H9 (cell line): ENCODE measurements around the gene ADGRG1. TPM values are rescaled to one million over a fixed set of nuclear protein-coding genes. Genes with fewer than 3 reads are reported as not detected.

Experiments
- DNase-seq: peaks from one replicate; pipeline ENCODE4 v3.0.0-alpha.2; 2017
- H2AFZ ChIP-seq: one replicate; pipeline ENCODE4 v1.6.1; 2013; ENCODE audit warnings: mild to moderate bottlenecking, low read length, control low read depth, moderate library complexity
- H2AK5ac ChIP-seq: 2 replicates; pipeline ENCODE4 v1.6.1; 2013; ENCODE audit warnings: low read length, control low read depth, mixed read lengths; ENCODE audit not compliant: insufficient read length
- H2BK120ac ChIP-seq: one replicate; pipeline ENCODE4 v1.6.1; 2013; ENCODE audit warnings: low read depth, mild to moderate bottlenecking, low read length, control low read depth, inconsistent platforms; ENCODE audit not compliant: poor library complexity, severe bottlenecking
- H2BK12ac ChIP-seq: 2 replicates; pipeline ENCODE4 v1.6.1; 2013; ENCODE audit warnings: low read length, control low read depth, mixed read lengths, low read depth; ENCODE audit not compliant: insufficient read length
- H2BK15ac ChIP-seq: 2 replicates; pipeline ENCODE4 v1.6.1; 2013; ENCODE audit warnings: low read depth, low read length, control low read depth
- H2BK20ac ChIP-seq: one replicate; pipeline ENCODE4 v1.6.1; 2013; ENCODE audit warnings: low read depth, mild to moderate bottlenecking, low read length, control low read depth, inconsistent platforms; ENCODE audit not compliant: poor library complexity, severe bottlenecking
- H2BK5ac ChIP-seq: 2 replicates; pipeline ENCODE4 v1.6.1; 2013; ENCODE audit warnings: low read length, control low read depth, mixed read lengths; ENCODE audit not compliant: insufficient read length
- H3K14ac ChIP-seq: 2 replicates; pipeline ENCODE4 v1.6.1; 2013; ENCODE audit warnings: low read length, control low read depth; ENCODE audit not compliant: insufficient read depth
- H3K18ac ChIP-seq: 2 replicates; pipeline ENCODE4 v1.6.1; 2013; ENCODE audit warnings: low read depth, mild to moderate bottlenecking, mixed read lengths, low read length, control low read depth; ENCODE audit not compliant: insufficient read length
- H3K23ac ChIP-seq: 2 replicates; pipeline ENCODE4 v1.6.1; 2013; ENCODE audit warnings: low read length, control low read depth, mixed read lengths, low read depth; ENCODE audit not compliant: insufficient read length
- H3K23me2 ChIP-seq: 2 replicates; pipeline ENCODE4 v1.6.1; 2013; ENCODE audit warnings: low read depth, mild to moderate bottlenecking, mixed read lengths, low read length, control low read depth; ENCODE audit not compliant: insufficient read length, poor library complexity, severe bottlenecking
- H3K27ac ChIP-seq: 2 replicates; pipeline ENCODE4 v1.5.1; 2013; ENCODE audit warnings: low read length, control low read depth, mixed read lengths, low read depth; ENCODE audit not compliant: insufficient read length
- H3K27me3 ChIP-seq: 2 replicates; pipeline ENCODE4 v1.6.1; 2013; ENCODE audit warnings: low read length, control low read depth, inconsistent platforms; ENCODE audit not compliant: insufficient read depth
- H3K4ac ChIP-seq: 2 replicates; pipeline ENCODE4 v1.6.1; 2013; ENCODE audit warnings: low read depth, mild to moderate bottlenecking, control low read depth, inconsistent platforms, low read length, moderate library complexity
- H3K4me1 ChIP-seq: 2 replicates; pipeline ENCODE4 v1.6.1; 2013; ENCODE audit warnings: low read length, control low read depth, inconsistent platforms; ENCODE audit not compliant: insufficient read depth
- H3K4me2 ChIP-seq: 2 replicates; pipeline ENCODE4 v1.6.1; 2013; ENCODE audit warnings: low read length, control low read depth, mixed read lengths; ENCODE audit not compliant: insufficient read length, insufficient read depth
- H3K56ac ChIP-seq: 2 replicates; pipeline ENCODE4 v1.6.1; 2013; ENCODE audit warnings: low read depth, mild to moderate bottlenecking, mixed read lengths, low read length, control low read depth; ENCODE audit not compliant: insufficient read length
- H3K79me1 ChIP-seq: 2 replicates; pipeline ENCODE4 v1.6.1; 2013; ENCODE audit warnings: low read depth, mild to moderate bottlenecking, moderate library complexity, low read length, control low read depth, inconsistent platforms; ENCODE audit not compliant: insufficient read depth, poor library complexity, severe bottlenecking
- H3K79me2 ChIP-seq: 2 replicates; pipeline ENCODE4 v1.6.1; 2013; ENCODE audit warnings: low read length, control low read depth, inconsistent platforms; ENCODE audit not compliant: insufficient read depth
- H3K9ac ChIP-seq: 2 replicates; pipeline ENCODE4 v1.6.1; 2013; ENCODE audit warnings: low read length, control low read depth, mixed read lengths; ENCODE audit not compliant: insufficient read length; ENCODE audit errors: extremely low read depth
- H3K9me3 ChIP-seq: one replicate; pipeline ENCODE4 v1.6.1; 2013; ENCODE audit warnings: low read depth, low read length, inconsistent platforms; ENCODE audit not compliant: control insufficient read depth
- H3T11ph ChIP-seq: one replicate; pipeline ENCODE4 v1.6.1; 2013; ENCODE audit warnings: mild to moderate bottlenecking, low read length, control low read depth, inconsistent platforms
- H4K20me1 ChIP-seq: one replicate; pipeline ENCODE4 v1.6.1; 2013; ENCODE audit not compliant: control insufficient read depth, insufficient read length, insufficient read depth
- H4K5ac ChIP-seq: 2 replicates; pipeline ENCODE4 v1.6.1; 2013; ENCODE audit warnings: low read depth, mild to moderate bottlenecking, mixed read lengths, low read length, control low read depth; ENCODE audit not compliant: insufficient read length
- H4K8ac ChIP-seq: replicated peaks from 2 replicates; pipeline ENCODE4 v1.6.1; 2013; ENCODE audit warnings: low read length, control low read depth, mixed read lengths, low read depth; ENCODE audit not compliant: insufficient read length
- H4K91ac ChIP-seq: 2 replicates; pipeline ENCODE4 v1.6.1; 2013; ENCODE audit warnings: low read depth, mild to moderate bottlenecking, moderate library complexity, mixed read lengths, low read length, control low read depth; ENCODE audit not compliant: insufficient read length
- H3K27ac Mint-ChIP-seq, 3 experiments: 2 replicates in 2 of 3; 3 replicates in 1 of 3; pipeline ENCODE4 v1.8.0; 2020 to 2021; ENCODE audit warnings: mixed read lengths in 3 of 3, mild to moderate bottlenecking in 1 of 3, moderate library complexity in 1 of 3
- H3K27me3 Mint-ChIP-seq: 2 replicates; pipeline ENCODE4 v1.8.0; 2021; ENCODE audit warnings: low read depth, mild to moderate bottlenecking, moderate library complexity, mixed read lengths
- H3K36me3 Mint-ChIP-seq, 3 experiments: 2 replicates in 2 of 3; 3 replicates in 1 of 3; pipeline ENCODE4 v1.8.0; 2020 to 2021; ENCODE audit warnings: low read depth in 3 of 3, mixed read lengths in 3 of 3; ENCODE audit not compliant: insufficient read depth in 1 of 3
- H3K4me1 Mint-ChIP-seq, 2 experiments: 2 replicates each; pipeline ENCODE4 v1.8.0; 2020; ENCODE audit warnings: mixed read lengths in 2 of 2
- H3K4me3 Mint-ChIP-seq, 2 experiments: 2 replicates in 1 of 2; 3 replicates in 1 of 2; pipeline ENCODE4 v1.8.0; 2020 to 2021; ENCODE audit warnings: mild to moderate bottlenecking in 2 of 2, mixed read lengths in 2 of 2, moderate library complexity in 1 of 2
- H3K9me3 Mint-ChIP-seq, 2 experiments: 2 replicates in 1 of 2; 3 replicates in 1 of 2; pipeline ENCODE4 v1.8.0; 2020; ENCODE audit warnings: mild to moderate bottlenecking in 2 of 2, mixed read lengths in 2 of 2, moderate library complexity in 1 of 2
- CTCF ChIP-seq: fragments of 200-600 bp; sonication (generic); conservative IDR thresholded peaks from 3 replicates; pipeline ENCODE4 v1.8.0; 2021; ENCODE audit warnings: antibody characterized with exemption, mild to moderate bottlenecking
- WGBS: extraction: QIAGEN DNeasy Blood & Tissue Kit; methylation state at CpG from one replicate; pipeline ENCODE4 v1.1.7; 2013; ENCODE audit warnings: missing lambda C conversion rate, low lambda C conversion rate, mixed read lengths; ENCODE audit not compliant: insufficient read length; ENCODE audit errors: extremely low coverage; 5-methylcytosine and 5-hydroxymethylcytosine counted together
- total RNA-seq: library from RNA; stranded (reverse); gene quantifications from 2 replicates; pipeline ENCODE4 v1.2.1, GENCODE V29; 2021

The ADGRG1 gene
- total RNA-seq, 1 experiment from 2014 or later = 1.1 TPM

- Mint-ChIP-seq H3K4me3 (no peak overlapping the region), H3K27ac (no peak overlapping the region; a peak in 1 of 7 replicates), H3K27me3 (no peaks in the 10 kb centered on the region; the same call in none of the 2 replicates), H3K4me1 (peaks cover 0 to 3% of the 10 kb centered on the region in 2 experiments; a peak in 1 of 4 replicates), H3K36me3 (no peaks in the 10 kb centered on the region), H3K9me3 (no peaks in the 10 kb centered on the region)
- Histone ChIP-seq H3T11ph (no peak overlapping the region), H3K14ac (no peak overlapping the region), H3K18ac (no peak overlapping the region), H2BK5ac (no peak overlapping the region), H4K91ac (no peak overlapping the region), H2BK15ac (no peak overlapping the region), H3K9me3 (no peaks in the 10 kb centered on the region), H3K4ac (no peak overlapping the region), H3K27me3 (0 out of 2 replicates have a peak, but pooled peaks cover 1% of the 10 kb centered on the region), H2BK20ac (no peak overlapping the region), H3K79me1 (no peaks in the 10 kb centered on the region), H3K27ac (no peak overlapping the region), H3K79me2 (no peaks in the 10 kb centered on the region), H4K20me1 (no peaks in the 10 kb centered on the region), H3K4me1 (no peaks in the 10 kb centered on the region), H2BK120ac (no peak overlapping the region), H3K4me2 (no peak overlapping the region), H3K56ac (no peak overlapping the region), H3K23me2 (no peaks in the 10 kb centered on the region), H4K5ac (no peak overlapping the region), H2AK5ac (no peak overlapping the region), H3K23ac (no peak overlapping the region), H2AFZ (no peak overlapping the region), H4K8ac (no peak overlapping the region), H3K9ac (no peak overlapping the region), H2BK12ac (no peak overlapping the region)
- TF ChIP-seq CTCF = no peak
- no CpG with 5 or more reads among the region's 7 CpGs for WGBS
- DNase-seq = no peak
These were observed 33.1 kb downstream of the ADGRG1 start for GRCh38 chr16:57661510-57661909.
